Activated CD4-positive, alpha-beta T cell treated with anti-CD3 and anti-CD28 coated beads, Interleukin-2, amount 50 U/mL, for 48 hours (primary cell): ENCODE results near the gene E2F1.
"Not testable (repeated sequence)": the region's sequence is repeated elsewhere in the genome, so short reads cannot be mapped to it uniquely, and the experiment has no call there.

Experiments
- DNase-seq, 2 experiments: peaks; one replicate each; pipeline ENCODE4 v3.0.0-alpha.2; 2020

E2F1 gene

GRCh38 chr20:33636776-33637175 is 49.4 kb downstream of the E2F1 start:
- DNase-seq = no peak

DNA sequence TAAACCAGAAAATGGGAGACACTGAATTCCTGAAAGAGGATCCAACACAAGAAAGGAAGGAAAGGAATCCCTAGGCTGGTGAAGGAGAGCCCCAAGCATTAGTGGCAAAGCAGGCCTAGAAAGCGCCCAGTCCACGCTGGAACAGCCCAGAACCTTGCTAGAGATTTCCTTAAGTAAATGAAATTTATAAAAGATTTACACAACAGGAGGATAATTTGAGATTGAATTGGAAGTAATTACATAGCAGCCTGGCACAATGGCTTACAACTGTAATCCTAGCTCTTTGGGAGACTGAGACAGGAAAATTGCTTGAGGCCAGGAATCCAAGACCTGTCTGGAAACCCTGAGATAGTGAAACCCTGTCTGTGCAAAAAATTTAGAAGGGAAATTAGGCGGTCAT is 50.8 kb downstream of the E2F1 start:
- DNase-seq = no peak

DNA sequence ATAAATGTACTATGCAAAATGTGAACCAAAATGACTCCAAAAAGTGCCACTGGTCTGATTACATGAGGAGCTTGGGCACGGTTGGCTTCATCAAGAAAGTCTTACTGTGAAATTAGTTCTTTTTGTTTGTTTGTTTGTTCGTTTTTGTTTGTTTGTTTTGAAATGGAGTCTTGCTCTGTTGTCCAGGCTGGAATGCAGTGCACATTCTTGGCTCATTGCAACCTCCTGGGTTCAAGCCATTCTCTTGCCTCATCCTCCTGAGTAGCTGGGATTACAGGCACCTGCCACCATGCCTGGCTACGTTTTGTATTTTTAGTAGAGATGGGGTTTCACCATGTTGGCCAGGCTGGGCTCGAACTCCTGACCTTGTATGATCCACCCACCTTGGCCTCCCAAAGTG is 54.3 kb downstream of the E2F1 start:
- not testable (repeated sequence) for DNase-seq

- no peak for DNase-seq
These were observed 55.7 kb downstream of the E2F1 start for GRCh38 chr20:33630507-33630906.

GRCh38 chr20:33629979-33630378 is 56.2 kb downstream of the E2F1 start:
- DNase-seq = no peak

DNA sequence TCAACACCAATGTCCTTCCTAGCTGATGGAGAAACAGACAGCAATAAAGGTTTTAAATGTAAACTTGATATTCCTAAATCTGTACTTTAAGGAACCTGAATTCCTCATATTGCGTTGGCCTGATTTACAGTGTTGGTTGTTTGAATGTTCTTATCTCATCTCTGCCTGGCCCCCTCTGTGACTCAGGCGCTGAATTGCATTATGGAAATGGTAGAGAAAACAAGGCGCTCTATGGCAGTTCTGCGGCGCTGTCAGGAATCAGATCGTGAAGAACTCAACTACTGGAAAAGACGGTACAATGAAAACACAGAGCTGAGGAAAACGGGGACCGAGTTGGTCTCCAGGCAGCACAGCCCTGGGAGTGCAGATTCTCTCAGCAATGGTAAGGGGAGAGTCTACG is 56.7 kb downstream of the E2F1 start:
- no peak for DNase-seq

- no peak for DNase-seq
These were observed 58.5 kb downstream of the E2F1 start for GRCh38 chr20:33627577-33628216.

DNA sequence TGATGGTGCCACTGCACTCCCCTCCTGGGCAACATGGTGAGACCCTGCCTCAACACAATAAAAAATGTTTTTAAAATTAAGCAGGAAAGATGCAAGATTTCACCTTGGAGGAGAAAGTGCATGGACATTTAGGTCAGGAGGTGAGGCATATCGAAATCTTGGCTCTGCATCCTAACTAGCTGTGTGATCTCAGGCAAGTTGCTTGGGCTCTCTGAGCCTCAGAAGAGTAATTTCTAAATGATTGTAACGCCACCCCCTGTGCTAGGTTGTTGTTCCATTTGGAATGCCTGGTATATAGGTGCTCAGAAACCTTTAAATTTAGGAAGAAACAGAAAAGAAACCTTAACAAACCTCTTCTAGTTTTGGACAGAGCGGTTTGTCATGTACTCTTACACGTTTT is 60.0 kb downstream of the E2F1 start:
- no peak for DNase-seq
